B cell (primary cell): Measurements from ENCODE around the gene INSIG2.

Experiments used
- EZH2 ChIP-seq: IDR thresholded peaks from 2 replicates; pipeline ENCODE4 v1.6.1; 2012; ENCODE audit warnings: borderline replicate concordance, low read depth, mild to moderate bottlenecking, moderate library complexity, low read length; ENCODE audit not compliant: insufficient read depth, poor library complexity, severe bottlenecking
- TF ChIP-seq, protein P1 (sequence below): fragments of 200-600 bp; IDR thresholded peaks from one replicate; pipeline ENCODE4 v1.8.0; 2022; ENCODE audit warnings: antibody characterized with exemption, mild to moderate bottlenecking

DNA sequence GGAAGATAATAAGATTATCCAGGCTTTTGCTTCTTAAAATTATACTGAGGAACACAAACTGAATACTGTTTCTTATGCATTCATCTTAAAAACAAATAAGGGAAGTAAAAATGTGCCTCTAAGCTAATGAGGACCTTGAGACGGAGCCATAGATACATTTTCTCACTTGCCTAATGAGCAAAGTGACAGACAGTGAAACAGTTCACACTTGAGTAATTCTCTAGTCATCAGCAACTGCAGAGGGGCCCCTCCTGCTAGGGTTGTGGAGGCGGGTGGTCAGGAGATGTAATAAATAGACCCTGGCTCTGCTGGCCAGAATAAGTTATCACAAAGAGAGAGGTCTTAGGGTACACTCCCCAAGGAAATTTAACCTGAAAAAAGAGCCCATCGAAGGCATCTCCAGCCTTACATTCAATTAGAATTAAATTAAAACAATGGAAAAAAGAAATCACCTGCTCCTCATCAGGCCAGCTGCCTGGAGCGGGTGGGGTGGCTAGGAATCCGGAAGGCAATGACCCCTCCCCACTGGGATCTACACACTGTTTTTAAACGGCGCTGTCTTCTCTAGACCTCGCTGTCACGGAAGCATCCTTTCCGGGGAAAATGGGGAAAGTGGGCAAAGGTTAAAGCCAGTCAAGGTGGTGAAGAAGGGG is 32.6 kb upstream of the INSIG2 start:
- TF ChIP-seq, protein P1, sequence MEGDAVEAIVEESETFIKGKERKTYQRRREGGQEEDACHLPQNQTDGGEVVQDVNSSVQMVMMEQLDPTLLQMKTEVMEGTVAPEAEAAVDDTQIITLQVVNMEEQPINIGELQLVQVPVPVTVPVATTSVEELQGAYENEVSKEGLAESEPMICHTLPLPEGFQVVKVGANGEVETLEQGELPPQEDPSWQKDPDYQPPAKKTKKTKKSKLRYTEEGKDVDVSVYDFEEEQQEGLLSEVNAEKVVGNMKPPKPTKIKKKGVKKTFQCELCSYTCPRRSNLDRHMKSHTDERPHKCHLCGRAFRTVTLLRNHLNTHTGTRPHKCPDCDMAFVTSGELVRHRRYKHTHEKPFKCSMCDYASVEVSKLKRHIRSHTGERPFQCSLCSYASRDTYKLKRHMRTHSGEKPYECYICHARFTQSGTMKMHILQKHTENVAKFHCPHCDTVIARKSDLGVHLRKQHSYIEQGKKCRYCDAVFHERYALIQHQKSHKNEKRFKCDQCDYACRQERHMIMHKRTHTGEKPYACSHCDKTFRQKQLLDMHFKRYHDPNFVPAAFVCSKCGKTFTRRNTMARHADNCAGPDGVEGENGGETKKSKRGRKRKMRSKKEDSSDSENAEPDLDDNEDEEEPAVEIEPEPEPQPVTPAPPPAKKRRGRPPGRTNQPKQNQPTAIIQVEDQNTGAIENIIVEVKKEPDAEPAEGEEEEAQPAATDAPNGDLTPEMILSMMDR: no peak
- TF ChIP-seq EZH2: no peak
